DOHH2 (cell line): Measurements from ENCODE around the gene CPN2.

ENCODE experiments used
- CTCF ChIP-seq: fragments of 200-600 bp; sonication (generic); IDR thresholded peaks from one replicate; pipeline ENCODE4 v1.5.1; 2014; ENCODE audit warnings: antibody characterized with exemption, mild to moderate bottlenecking, low read depth, low read length; ENCODE audit not compliant: poor library complexity, severe bottlenecking
- EZH2phosphoT487 ChIP-seq: fragments of 200-600 bp; sonication (generic); IDR thresholded peaks from 2 replicates; pipeline ENCODE4 v1.6.1; 2017; ENCODE audit warnings: borderline replicate concordance, mild to moderate bottlenecking, antibody characterized with exemption, low read length, moderate library complexity, mixed read lengths

GRCh38 chr3:194342861-194343560 lies 8.1 kb downstream of the CPN2 start:
- TF ChIP-seq CTCF (no peak), EZH2phosphoT487 (no peak)
